ENCODE results near the gene HYAL4.
"Not testable (repeated sequence)": the region's sequence is repeated elsewhere in the genome, so short reads cannot be mapped to it uniquely, and the experiment has no call there.

The HYAL4 gene

GRCh38 chr7:123844712-123845219 lies at the start of gene HYAL4:
Gene HYAL4 (plus strand): TSS chr7:123845169. CDS start chr7:123868274, 23,105 bp downstream.
- DNase-seq (no peak), ATAC-seq (no peak)

GRCh38 chr7:123795917-123796316 lies 49.1 kb upstream of the HYAL4 start:
- no peak for DNase-seq
- no peak for ATAC-seq

- no peak for DNase-seq
- ATAC-seq, result no peak
These were observed 48.4 kb upstream of the HYAL4 start for GRCh38 chr7:123796568-123796967.

- DNase-seq (no peak), ATAC-seq (no peak)
These were observed 47.1 kb upstream of the HYAL4 start for GRCh38 chr7:123797673-123798531.

- no peak for ATAC-seq
These were observed 46.3 kb upstream of the HYAL4 start for GRCh38 chr7:123798532-123799188.

GRCh38 chr7:123802249-123802648 lies 42.7 kb upstream of the HYAL4 start:
- DNase-seq, result no peak

More at GRCh38 chr7:123798532-123799188, 46.3 kb upstream of the HYAL4 start:
- DNase-seq, result no peak

GRCh38 chr7:123805287-123805686 lies 39.7 kb upstream of the HYAL4 start:
- ATAC-seq (no peak), DNase-seq (no peak)

More at GRCh38 chr7:123802249-123802648, 42.7 kb upstream of the HYAL4 start:
- ATAC-seq, result no peak

GRCh38 chr7:123809471-123809870 lies 35.5 kb upstream of the HYAL4 start:
- no peak for ATAC-seq

GRCh38 chr7:123811056-123811455 lies 33.9 kb upstream of the HYAL4 start:
- DNase-seq (no peak), ATAC-seq (no peak)

More at GRCh38 chr7:123809471-123809870, 35.5 kb upstream of the HYAL4 start:
- no peak for DNase-seq

GRCh38 chr7:123816916-123817315 lies 28.1 kb upstream of the HYAL4 start:
- ATAC-seq (no peak), DNase-seq (no peak)

- no peak for DNase-seq
- ATAC-seq, result no peak
These were observed 26.0 kb upstream of the HYAL4 start for GRCh38 chr7:123819001-123819400.

- not testable (repeated sequence) for DNase-seq, ATAC-seq
These were observed 25.2 kb upstream of the HYAL4 start for GRCh38 chr7:123819795-123820194.

GRCh38 chr7:123820864-123821263 lies 24.1 kb upstream of the HYAL4 start:
- ATAC-seq (no peak), DNase-seq (no peak)

GRCh38 chr7:123821320-123821719 lies 23.6 kb upstream of the HYAL4 start:
- no peak for ATAC-seq
- DNase-seq, result no peak

GRCh38 chr7:123823898-123824753 lies 20.8 kb upstream of the HYAL4 start:
- DNase-seq (peak; percentile 54), ATAC-seq (peak; percentile 89)

GRCh38 chr7:123824754-123825067 lies 20.3 kb upstream of the HYAL4 start:
- peak; percentile 21 for ATAC-seq

GRCh38 chr7:123828805-123829204 lies 16.2 kb upstream of the HYAL4 start:
- ATAC-seq (no peak), DNase-seq (no peak)

More at GRCh38 chr7:123824754-123825067, 20.3 kb upstream of the HYAL4 start:
- no peak for DNase-seq

GRCh38 chr7:123836656-123837055 lies 8.3 kb upstream of the HYAL4 start:
- no peak for ATAC-seq
- DNase-seq, result no peak

- ATAC-seq, DNase-seq: not testable (repeated sequence)
These were observed 5.9 kb upstream of the HYAL4 start for GRCh38 chr7:123839106-123839505.

GRCh38 chr7:123844142-123844541 lies 827 bp upstream of the HYAL4 start:
- DNase-seq, ATAC-seq: not testable (repeated sequence)

GRCh38 chr7:123845823-123846216 lies 851 bp downstream of the HYAL4 start:
- DNase-seq, result no peak
- ATAC-seq, result no peak

- ATAC-seq (no peak), DNase-seq (no peak)
These were observed 1.4 kb downstream of the HYAL4 start for GRCh38 chr7:123846217-123846891.
